GM21367 (cell line): ENCODE measurements around the gene REM1.

Experiments
- ATAC-seq: cut with Tn5 transposase; IDR thresholded peaks from one replicate; pipeline ENCODE4 v1.9.1; 2021; ENCODE audit not compliant: unreplicated experiment

The REM1 gene

GRCh38 chr20:31476643-31477215 lies 1.6 kb downstream of the REM1 start:
- ATAC-seq = no peak

- ATAC-seq = no peak
Observed at GRCh38 chr20:31484001-31484400, 8.9 kb downstream of the REM1 start.

GRCh38 chr20:31485450-31486339 lies 10.6 kb downstream of the REM1 start:
- ATAC-seq = no peak

GRCh38 chr20:31488115-31488514 lies 13.0 kb downstream of the REM1 start:
- no peak for ATAC-seq

- ATAC-seq = no peak
Observed at GRCh38 chr20:31489152-31489551, 14.1 kb downstream of the REM1 start.

- no peak for ATAC-seq
Observed at GRCh38 chr20:31490752-31491151, 15.7 kb downstream of the REM1 start.

- no peak for ATAC-seq
Observed at GRCh38 chr20:31494131-31494530, 19.0 kb downstream of the REM1 start.

- ATAC-seq = no peak
Observed at GRCh38 chr20:31496761-31497295, 21.7 kb downstream of the REM1 start.

- ATAC-seq = no peak
Observed at GRCh38 chr20:31497838-31498540, 22.9 kb downstream of the REM1 start.

- no peak for ATAC-seq
Observed at GRCh38 chr20:31500527-31500926, 25.4 kb downstream of the REM1 start.

- peak; percentile 87 for ATAC-seq
Observed at GRCh38 chr20:31502884-31503673, 28.0 kb downstream of the REM1 start.

- ATAC-seq = no peak
Observed at GRCh38 chr20:31505903-31506302, 30.8 kb downstream of the REM1 start.

GRCh38 chr20:31508517-31509244 lies 33.6 kb downstream of the REM1 start:
- ATAC-seq = no peak

GRCh38 chr20:31514154-31515071 lies 39.3 kb downstream of the REM1 start, which contains the start of gene HM13:
TSS of gene HM13 (plus strand) at chr20:31514442. CDS start at chr20:31514552, 110 bp downstream.
- ATAC-seq = peak; percentile 74

GRCh38 chr20:31515072-31515774 lies 40.1 kb downstream of the REM1 start:
- no peak for ATAC-seq

GRCh38 chr20:31515775-31516107 lies 40.7 kb downstream of the REM1 start:
- no peak for ATAC-seq

GRCh38 chr20:31516166-31516565 lies 41.1 kb downstream of the REM1 start:
- no peak for ATAC-seq

- ATAC-seq = no peak
Observed at GRCh38 chr20:31516651-31517050, 41.6 kb downstream of the REM1 start.
